ENCODE data around the gene CDH5. TPM values are rescaled to one million over a fixed set of nuclear protein-coding genes. Genes with fewer than 3 reads are reported as not detected.

The CDH5 gene
- total and polyA plus RNA-seq, 4 donors, result 5.5 to 21.9 (median 17.5) TPM

- 87% methylated on average over 6 of the region's 6 CpGs for WGBS
- H3K27ac ChIP-seq (ENCODE audit: low read depth in 1 of 2, low read length in 2 of 2), result no peak overlapping the region
- H3K36me3 ChIP-seq (ENCODE audit: control insufficient read depth in 4 of 4, insufficient read depth in 3 of 4, low read depth in 1 of 4, low read length in 3 of 4), result peaks cover 0 to 3% (median 0%) of the 10 kb centered on the region in 4 donors
Measured at GRCh38 chr16:66388350-66389139, 22.1 kb downstream of the CDH5 start.

GRCh38 chr16:66389256-66390176, 23.0 kb downstream of the CDH5 start:
- no peak for DNase-seq (ENCODE audit: low spot score)
- no peaks in the 10 kb centered on the region for H3K9me3 ChIP-seq (ENCODE audit: control insufficient read depth in 4 of 4, low read length in 3 of 4)
- no peak overlapping the region for H3K4me3 ChIP-seq (ENCODE audit: low read depth in 1 of 3, low read length in 3 of 3)
- no peak overlapping the region for H3K27ac ChIP-seq (ENCODE audit: low read depth in 1 of 2, low read length in 2 of 2)
- H3K36me3 ChIP-seq (ENCODE audit: control insufficient read depth in 4 of 4, insufficient read depth in 3 of 4, low read depth in 1 of 4, low read length in 3 of 4), result peaks cover 0 to 3% (median 0%) of the 10 kb centered on the region in 4 donors
- H3K4me1 ChIP-seq (ENCODE audit: control insufficient read depth in 4 of 4, insufficient read depth in 4 of 4, low read length in 3 of 4), result no peaks in the 10 kb centered on the region
- no peak overlapping the region for H3K9ac ChIP-seq (ENCODE audit: low read depth in 1 of 2, low read length in 2 of 2)
- WGBS, result 92% methylated on average over 13 of the region's 13 CpGs
- TF ChIP-seq HNF4A (conservative IDR thresholded peaks at IDR 0.05) (no peak), EGR1 (IDR thresholded peaks at IDR 0.05; ENCODE audit: low read depth in 2 of 2) (no peak), NR2F2 (IDR thresholded peaks at IDR 0.05) (no peak), FOXA2 (IDR thresholded peaks at IDR 0.05) (no peak), MAX (IDR thresholded peaks at IDR 0.05) (no peak), HNF4G (IDR thresholded peaks at IDR 0.05) (no peak), TAF1 (conservative IDR thresholded peaks at IDR 0.05) (no peak), SP1 (IDR thresholded peaks at IDR 0.05) (no peak), GABPA (IDR thresholded peaks at IDR 0.05 in 1 of 2, conservative IDR thresholded peaks at IDR 0.05 in 1 of 2) (no peak), RXRA (IDR thresholded peaks at IDR 0.05) (no peak), ATF3 (IDR thresholded peaks at IDR 0.05) (no peak), FOXA1 (IDR thresholded peaks at IDR 0.05) (no peak), ZBTB33 (IDR thresholded peaks at IDR 0.05) (no peak), RAD21 (IDR thresholded peaks at IDR 0.05) (no peak), REST (IDR thresholded peaks at IDR 0.05) (no peak), YY1 (IDR thresholded peaks at IDR 0.05) (no peak), CTCF (IDR thresholded peaks at IDR 0.05; ENCODE audit: low read depth, low read length, missing input control) (no peak)
- H3K27me3 ChIP-seq (ENCODE audit: control insufficient read depth in 4 of 4, insufficient read depth in 4 of 4, low read length in 3 of 4), result no peaks in the 10 kb centered on the region

More at GRCh38 chr16:66388350-66389139, 22.1 kb downstream of the CDH5 start:
- no peak overlapping the region for H3K4me3 ChIP-seq (ENCODE audit: low read depth in 1 of 3, low read length in 3 of 3)
- no peaks in the 10 kb centered on the region for H3K27me3 ChIP-seq (ENCODE audit: control insufficient read depth in 4 of 4, insufficient read depth in 4 of 4, low read length in 3 of 4)
- H3K4me1 ChIP-seq (ENCODE audit: control insufficient read depth in 4 of 4, insufficient read depth in 4 of 4, low read length in 3 of 4), result no peaks in the 10 kb centered on the region
- TF ChIP-seq FOXA1 (IDR thresholded peaks at IDR 0.05) (no peak), GABPA (IDR thresholded peaks at IDR 0.05 in 1 of 2, conservative IDR thresholded peaks at IDR 0.05 in 1 of 2) (no peak)
- H3K9ac ChIP-seq (ENCODE audit: low read depth in 1 of 2, low read length in 2 of 2), result no peak overlapping the region
- no peak for DNase-seq (ENCODE audit: low spot score)
- H3K9me3 ChIP-seq (ENCODE audit: control insufficient read depth in 4 of 4, low read length in 3 of 4), result no peaks in the 10 kb centered on the region
